HepG2 (cell line): Measurements from ENCODE around the gene PGC. TPM values are rescaled to one million over a fixed set of nuclear protein-coding genes. Genes with fewer than 3 reads are reported as not detected.

Experiments
- ATAC-seq: fragments of 200-7000 bp; cut with Tn5 transposase; 3 replicates; pipeline ENCODE4 v1.9.1; 2020; ENCODE audit warnings: mild to moderate bottlenecking, moderate library complexity
- BruUV-seq: library from RNA; stranded (reverse); fragments of 400-500 nt; replicated peaks from 2 replicates; lab custom pipeline; 2021; lab: Mats Ljungman, UMichigan
- CTCF ChIA-PET: fragments of 300-600 bp; formaldehyde crosslinking; extraction: SDS; loops from one replicate; lab custom pipeline; 2021; ENCODE audit warnings: low total read pairs, inconsistent platforms, low intra/inter-chr PET ratio; lab: Yijun Ruan, JAX
- POLR2A ChIA-PET: fragments of 350-600 bp; sonication (Branson Sonifier 250); formaldehyde crosslinking; loops from one replicate; lab custom pipeline; 2020; ENCODE audit warnings: antibody characterized with exemption, inconsistent platforms; lab: Yijun Ruan, JAX
- DNase-seq: peaks from one replicate; pipeline ENCODE4 v3.0.0-alpha.2; 2015; ENCODE audit warnings: low spot score
- FAIRE-seq: peaks from 3 replicates; lab custom pipeline; 2011; peaks lifted over from hg19 to GRCh38; lab: Jason Lieb, UNC
- H2AFZ ChIP-seq: one replicate; pipeline ENCODE4 v1.6.1; 2011; ENCODE audit warnings: low read length, inconsistent platforms
- H3K27ac ChIP-seq: fragments of 300-600 bp; 3 replicates; pipeline ENCODE4 v1.8.0; 2011; ENCODE audit warnings: mixed run types, mild to moderate bottlenecking, mixed read lengths, low read length, inconsistent platforms; ENCODE audit not compliant: insufficient read depth; ENCODE audit errors: extremely low read length
- H3K27me3 ChIP-seq, 2 experiments: fragments of 200-600 bp in 1 of 2; 2 replicates in 1 of 2; 3 replicates in 1 of 2; pipeline versions ENCODE4 v1.6.0 to v1.8.0; 2011; ENCODE audit warnings: low read length in 2 of 2, mild to moderate bottlenecking in 2 of 2, moderate library complexity in 2 of 2, inconsistent platforms in 1 of 2; ENCODE audit not compliant: insufficient read depth in 2 of 2, control insufficient read depth in 1 of 2
- H3K36me3 ChIP-seq, 2 experiments: fragments of 200-600 bp in 1 of 2; replicated peaks in 1 of 2; 2 replicates in 1 of 2; 3 replicates in 1 of 2; pipeline versions ENCODE4 v1.5.1 to v1.8.0; 2011; ENCODE audit warnings: low read length in 2 of 2, inconsistent platforms in 1 of 2; ENCODE audit not compliant: insufficient read depth in 2 of 2, control insufficient read depth in 1 of 2
- H3K4me1 ChIP-seq: 2 replicates; pipeline ENCODE4 v1.5.1; 2012; ENCODE audit warnings: low read length, inconsistent platforms; ENCODE audit not compliant: insufficient read depth
- H3K4me2 ChIP-seq: 2 replicates; pipeline ENCODE4 v1.6.0; 2011; ENCODE audit warnings: low read depth, low read length, inconsistent platforms
- H3K4me3 ChIP-seq, 3 experiments: fragments of 200-600 bp in 1 of 3; sonication (generic), shearing (Covaris generic) in 1 of 3; replicated peaks in 1 of 3; 2 replicates each; pipeline ENCODE4 v1.5.1; 2011 to 2016; ENCODE audit warnings: low read length in 3 of 3, inconsistent platforms in 2 of 3, low read depth in 2 of 3, mild to moderate bottlenecking in 2 of 3, control low read depth in 1 of 3, mixed read lengths in 1 of 3; ENCODE audit not compliant: insufficient read depth in 1 of 3
- H3K79me2 ChIP-seq: one replicate; pipeline ENCODE4 v1.6.1; 2011; ENCODE audit warnings: low read length, inconsistent platforms; ENCODE audit not compliant: insufficient read depth
- H3K9ac ChIP-seq: 2 replicates; pipeline ENCODE4 v1.6.0; 2011; ENCODE audit warnings: mild to moderate bottlenecking, low read depth, low read length, inconsistent platforms; ENCODE audit not compliant: insufficient read depth
- H3K9me3 ChIP-seq: 2 replicates; pipeline ENCODE4 v1.5.1; 2012; ENCODE audit warnings: mild to moderate bottlenecking, low read length
- H4K20me1 ChIP-seq: 2 replicates; pipeline ENCODE4 v1.6.0; 2011; ENCODE audit warnings: inconsistent platforms, mild to moderate bottlenecking, low read length, moderate library complexity; ENCODE audit not compliant: insufficient read depth
- ATF1 ChIP-seq: IDR thresholded peaks from 2 replicates; pipeline ENCODE4 v1.6.1; 2016; ENCODE audit warnings: mild to moderate bottlenecking, control low read depth
- BCL3 ChIP-seq: sonication (generic); formaldehyde crosslinking; IDR thresholded peaks from 2 replicates; pipeline ENCODE4 v1.5.1; 2020; ENCODE audit warnings: mild to moderate bottlenecking, missing genetic modification reagents, moderate library complexity
- GLI4 ChIP-seq: sonication (generic); formaldehyde crosslinking; IDR thresholded peaks from 2 replicates; pipeline ENCODE4 v1.5.1; 2020; ENCODE audit warnings: missing genetic modification reagents, mild to moderate bottlenecking, moderate library complexity, borderline replicate concordance
- HNF1B ChIP-seq: sonication (generic); formaldehyde crosslinking; IDR thresholded peaks from 2 replicates; pipeline ENCODE4 v1.5.1; 2020; ENCODE audit warnings: mild to moderate bottlenecking, moderate library complexity, missing genetic modification reagents
- IRX3 ChIP-seq: sonication (generic); formaldehyde crosslinking; IDR thresholded peaks from 2 replicates; pipeline ENCODE4 v1.8.1; 2023; ENCODE audit warnings: mild to moderate bottlenecking, low read depth, missing genetic modification reagents, borderline replicate concordance
- KDM2A ChIP-seq: sonication (generic); formaldehyde crosslinking; IDR thresholded peaks from 2 replicates; pipeline ENCODE4 v1.4.0; 2020; ENCODE audit warnings: low read depth, missing genetic modification reagents, borderline replicate concordance
- MAZ ChIP-seq, 2 experiments: sonication (generic) in 1 of 2; formaldehyde crosslinking in 1 of 2; IDR thresholded peaks; 2 replicates each; pipeline versions ENCODE4 v1.5.0 to v1.6.1; 2012 to 2020; ENCODE audit warnings: low read depth in 2 of 2, mild to moderate bottlenecking in 2 of 2, borderline replicate concordance in 1 of 2, improper control_type of control experiment in 1 of 2, low read length in 1 of 2, missing genetic modification reagents in 1 of 2, moderate library complexity in 1 of 2
- MEIS2 ChIP-seq: sonication (generic); formaldehyde crosslinking; IDR thresholded peaks from 2 replicates; pipeline ENCODE4 v1.9.0; 2021; ENCODE audit warnings: mild to moderate bottlenecking, missing genetic modification reagents
- NAIF1 ChIP-seq: sonication (generic); formaldehyde crosslinking; IDR thresholded peaks from 2 replicates; pipeline ENCODE4 v1.5.0; 2020; ENCODE audit warnings: mild to moderate bottlenecking, missing genetic modification reagents, borderline replicate concordance
- PHB2 ChIP-seq: fragments of 450-650 bp; IDR thresholded peaks from 2 replicates; pipeline ENCODE4 v1.6.1; 2018; ENCODE audit not compliant: partially characterized antibody
- SRY ChIP-seq: sonication (generic); formaldehyde crosslinking; IDR thresholded peaks from 2 replicates; pipeline ENCODE4 v1.8.0; 2022; ENCODE audit warnings: mild to moderate bottlenecking, missing genetic modification reagents
- YEATS4 ChIP-seq: sonication (generic); formaldehyde crosslinking; IDR thresholded peaks from 2 replicates; pipeline ENCODE4 v1.4.0; 2020; ENCODE audit warnings: missing genetic modification reagents, borderline replicate concordance
- ZNF432 ChIP-seq: sonication (generic); formaldehyde crosslinking; IDR thresholded peaks from 2 replicates; pipeline ENCODE4 v1.5.0; 2020; ENCODE audit warnings: missing genetic modification reagents, mild to moderate bottlenecking, borderline replicate concordance
- ZNF468 ChIP-seq: sonication (generic); formaldehyde crosslinking; IDR thresholded peaks from 2 replicates; pipeline ENCODE4 v1.8.0; 2022; ENCODE audit warnings: mild to moderate bottlenecking, moderate library complexity, missing genetic modification reagents
- ZNF562 ChIP-seq: sonication (generic); formaldehyde crosslinking; IDR thresholded peaks from 2 replicates; pipeline ENCODE4 v1.8.0; 2022; ENCODE audit warnings: missing genetic modification reagents, borderline replicate concordance
- ZNF629 ChIP-seq: sonication (generic); formaldehyde crosslinking; conservative IDR thresholded peaks from 2 replicates; pipeline ENCODE4 v1.5.0; 2020; ENCODE audit warnings: missing genetic modification reagents
- WGBS: methylation state at CpG from one replicate; pipeline ENCODE4 v1.1.6; 2017; ENCODE audit warnings: low lambda C conversion rate; 5-methylcytosine and 5-hydroxymethylcytosine counted together
- in situ Hi-C: cut with HindIII; loops from 2 replicates; pipeline ENCODE4 v1.10.0; 2017; ENCODE audit warnings: low pct_unique_long_range_greater_than_20kb; ENCODE audit not compliant: extremely low pct_ligation_motif_present
- intact Hi-C: fragments of 100-400 bp; cut with micrococcal nuclease; formaldehyde crosslinking; loops from one replicate; pipeline ENCODE4 v1.10.0; 2022; ENCODE audit not compliant: unreplicated experiment
- polyA plus RNA-seq, 8 experiments: library from polyadenylated mRNA; depleted of rRNA in 3 of 8; stranded (reverse) in 7 of 8; unstranded in 1 of 8; fragments of >200 nt; fragmentation: Illumina TruSeq in 4 of 8; extraction: Trizol in 4 of 8; gene quantifications; 2 replicates each; pipeline versions ENCODE4 v1.2.1 to v1.2.3, GENCODE V29; 2011 to 2016; ENCODE audit warnings: low read depth in 4 of 8, missing spikeins in 1 of 8, mixed read lengths in 1 of 8; ENCODE audit not compliant: insufficient read depth in 1 of 8
- total RNA-seq, 5 experiments: library from RNA; depleted of rRNA; stranded (reverse); fragments of >200 nt; fragmentation: Illumina TruSeq; extraction: Trizol; gene quantifications; 2 replicates each; pipeline ENCODE4 v1.2.3, GENCODE V29; 2016; ENCODE audit warnings: low read depth in 1 of 5

The PGC gene
- total and polyA plus RNA-seq, 2 of the 13 experiments (the other 11 are each of a cell fraction or from before 2014, with no cell fraction given): 426 to 502 TPM

DNA sequence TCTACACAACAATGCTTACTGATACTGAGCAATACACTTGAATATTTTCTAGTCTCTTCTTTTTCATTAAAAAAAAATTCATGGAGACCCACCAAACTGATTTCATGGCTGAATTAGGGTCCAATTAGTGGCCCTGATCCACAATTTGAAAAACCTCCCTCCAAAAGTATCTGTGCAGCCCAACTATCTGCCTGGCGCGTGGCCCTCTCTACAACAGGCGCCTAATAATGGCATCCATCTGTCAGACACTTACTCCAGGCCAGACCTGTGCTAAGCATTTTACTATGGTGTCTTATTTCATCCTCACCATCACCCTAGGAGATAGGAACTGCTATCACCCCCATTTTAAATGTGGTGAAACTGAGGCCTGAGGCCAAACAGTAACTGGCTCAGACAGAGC is 25.8 kb downstream of the PGC start:
- Histone ChIP-seq H3K4me1 (peaks cover 41% of the 10 kb centered on the region), H3K4me3 (no peak overlapping the region), H3K4me2 (no peak overlapping the region), H3K9ac (no peak overlapping the region), H3K27me3 (no peaks in the 10 kb centered on the region), H3K36me3 (no peaks in the 10 kb centered on the region; a peak in 1 of 5 replicates), H3K9me3 (no peaks in the 10 kb centered on the region), H3K27ac (no peak overlapping the region), H4K20me1 (no peaks in the 10 kb centered on the region), H3K79me2 (peaks cover 3% of the 10 kb centered on the region), H2AFZ (no peak overlapping the region)
- CTCF ChIA-PET: no interaction called here
- in situ Hi-C loops: no loop called here
- TF ChIP-seq ZNF562 (no peak), ZNF629 (CRISPR knock-in tag) (peak; percentile 42; the same call in 1 of the 2 replicates)
- POLR2A ChIA-PET: interaction anchor here (1.2 kb wide), 1 partner anchor 13 kb away, joined by 8 read pairs; no protein-coding TSS in a partner anchor
- ATAC-seq (no peak), FAIRE-seq (no peak), DNase-seq (no peak)
- no TSS peak for BruUV-seq
- 98% methylated on average over 3 of the region's 3 CpGs for WGBS
- intact Hi-C loops: loop anchor here (10.0 kb wide), 1 partner anchor 323 kb away; no protein-coding TSS in a partner anchor

DNA sequence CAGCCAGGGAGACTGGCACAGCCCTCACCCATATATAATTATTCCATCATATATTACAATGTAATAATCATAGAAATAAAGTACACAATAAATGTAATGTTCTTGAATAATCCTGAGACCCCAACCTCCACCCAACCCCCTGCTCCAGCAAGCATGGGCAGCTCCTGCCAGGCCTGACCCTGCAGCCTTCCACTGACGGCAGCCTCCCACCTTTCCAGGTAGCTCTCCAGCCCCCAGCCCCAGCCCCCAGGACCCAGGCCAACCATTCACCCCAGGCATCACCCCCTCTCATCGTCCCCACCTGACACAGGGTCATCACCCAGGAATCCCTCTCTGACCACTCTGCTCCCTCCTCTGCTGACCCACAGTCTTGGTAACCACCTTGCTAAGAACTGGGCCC is 26.4 kb downstream of the PGC start:
- BruUV-seq: no TSS peak
- H3K36me3 ChIP-seq: no peaks in the 10 kb centered on the region; a peak in 1 of 5 replicates
- in situ Hi-C loops: no loop called here
- H4K20me1 ChIP-seq: no peaks in the 10 kb centered on the region
- WGBS: 100% methylated on average over 2 of the region's 2 CpGs
- no peak overlapping the region for H3K4me2 ChIP-seq
- no peak overlapping the region for H3K27ac ChIP-seq
- H3K4me3 ChIP-seq: no peak overlapping the region
- DNase-seq (no peak), ATAC-seq (no peak), FAIRE-seq (no peak)
- ChIA-PET CTCF (no interaction called here), POLR2A (interaction anchor here (1.9 kb wide), 1 partner anchor 14 kb away, joined by 8 read pairs; no protein-coding TSS in a partner anchor)
- TF ChIP-seq KDM2A (CRISPR knock-in tag) (no peak), IRX3 (no peak), YEATS4 (no peak), NAIF1 (CRISPR knock-in tag) (no peak), ATF1 (CRISPR knock-in tag) (no peak), MEIS2 (no peak), ZNF432 (CRISPR knock-in tag) (no peak), GLI4 (CRISPR knock-in tag) (no peak), ZNF468 (CRISPR knock-in tag) (no peak), MAZ (IDR thresholded peaks at IDR 0.05; ENCODE audit: borderline replicate concordance, low read depth, low read length) (no peak), MAZ (CRISPR knock-in tag; IDR thresholded peaks at IDR 0.05; ENCODE audit: low read depth) (no peak), HNF1B (CRISPR knock-in tag) (no peak), SRY (CRISPR knock-in tag) (no peak), BCL3 (no peak), PHB2 (no peak)
- H3K4me1 ChIP-seq: peaks cover 41% of the 10 kb centered on the region
- no peaks in the 10 kb centered on the region for H3K27me3 ChIP-seq
- H3K9ac ChIP-seq: no peak overlapping the region
- no peak overlapping the region for H2AFZ ChIP-seq
- intact Hi-C loops: loop anchor here (10.0 kb wide), 1 partner anchor 324 kb away; no protein-coding TSS in a partner anchor
- no peaks in the 10 kb centered on the region for H3K9me3 ChIP-seq
- peaks cover 3% of the 10 kb centered on the region for H3K79me2 ChIP-seq
